CD4-positive, alpha-beta T cell (primary cell): Measurements from ENCODE around the gene CCDC102B. TPM values are rescaled to one million over a fixed set of nuclear protein-coding genes. Genes with fewer than 3 reads are reported as not detected.

Source experiments
- ATAC-seq: fragments of 200-7000 bp; cut with Tn5 transposase; one replicate; pipeline ENCODE4 v1.10.0; 2022; ENCODE audit warnings: mild to moderate bottlenecking; ENCODE audit not compliant: poor library complexity
- CTCF ChIA-PET: fragments of 350-600 bp; sonication (Branson Sonifier 250); formaldehyde crosslinking; loops from one replicate; lab custom pipeline; 2021; ENCODE audit warnings: antibody characterized with exemption, inconsistent platforms; lab: Charles Lee
- POLR2A ChIA-PET: fragments of 350-600 bp; sonication (Branson Sonifier 250); formaldehyde crosslinking; loops from one replicate; lab custom pipeline; 2021; ENCODE audit warnings: antibody characterized with exemption, inconsistent platforms; lab: Charles Lee
- DNase-seq, 14 experiments: peaks; one replicate each; pipeline ENCODE4 v3.0.0-alpha.2; 2013 to 2020; ENCODE audit warnings: mixed read lengths in 2 of 14
- H3K27ac ChIP-seq, 2 donors: one replicate each; pipeline versions ENCODE4 v1.5.1 to v1.7.0; 2013; ENCODE audit warnings: low read length in 2 of 2, low read depth in 1 of 2, mild to moderate bottlenecking in 1 of 2
- H3K27me3 ChIP-seq, 2 experiments: 1 replicate in 1 of 2; 2 replicates in 1 of 2; pipeline versions ENCODE4 v1.6.1 to v1.7.0; 2013; ENCODE audit warnings: low read length in 2 of 2, control low read depth in 1 of 2, mild to moderate bottlenecking in 1 of 2, moderate library complexity in 1 of 2; ENCODE audit not compliant: insufficient read depth in 2 of 2, control insufficient read depth in 1 of 2
- H3K36me3 ChIP-seq: one replicate; pipeline ENCODE4 v1.6.1; 2013; ENCODE audit warnings: low read length, control low read depth; ENCODE audit not compliant: insufficient read depth
- H3K4me1 ChIP-seq: one replicate; pipeline ENCODE4 v1.6.1; 2013; ENCODE audit warnings: low read length, control low read depth; ENCODE audit not compliant: insufficient read depth
- H3K4me3 ChIP-seq: one replicate; pipeline ENCODE4 v1.5.1; 2013; ENCODE audit warnings: mild to moderate bottlenecking, low read length, moderate library complexity
- H3K9me3 ChIP-seq, 2 experiments: 1 replicate in 1 of 2; 2 replicates in 1 of 2; pipeline versions ENCODE4 v1.6.1 to v1.7.0; 2013; ENCODE audit warnings: low read length in 2 of 2, mild to moderate bottlenecking in 2 of 2, control low read depth in 1 of 2, moderate library complexity in 1 of 2; ENCODE audit not compliant: control insufficient read depth in 1 of 2, insufficient read depth in 1 of 2
- H3K27ac Mint-ChIP-seq: one replicate; pipeline ENCODE4 v1.8.0; 2020; ENCODE audit warnings: mixed read lengths
- H3K27me3 Mint-ChIP-seq: one replicate; pipeline ENCODE4 v1.8.0; 2021; ENCODE audit warnings: mixed read lengths
- H3K36me3 Mint-ChIP-seq: one replicate; pipeline ENCODE4 v1.8.0; 2021; ENCODE audit warnings: low read depth, mixed read lengths
- H3K4me1 Mint-ChIP-seq: one replicate; pipeline ENCODE4 v1.8.0; 2021; ENCODE audit warnings: low read depth, mixed read lengths
- H3K4me3 Mint-ChIP-seq: one replicate; pipeline ENCODE4 v1.8.0; 2020; ENCODE audit warnings: mild to moderate bottlenecking, mixed read lengths
- H3K9me3 Mint-ChIP-seq: one replicate; pipeline ENCODE4 v1.8.0; 2020; ENCODE audit warnings: mixed read lengths
- CTCF ChIP-seq: fragments of 200-600 bp; IDR thresholded peaks from one replicate; pipeline ENCODE4 v1.8.0; 2022; ENCODE audit warnings: antibody characterized with exemption, mild to moderate bottlenecking
- intact Hi-C, 2 experiments: fragments of 100-400 bp; cut with DNase I in 1 of 2; cut with micrococcal nuclease in 1 of 2; formaldehyde crosslinking; loops; one replicate each; pipeline versions ENCODE4 v1.15.1 to v1.9.0; 2023 to 2025; cut with DNase I, micrococcal nuclease
- total RNA-seq, 174 experiments: library from RNA in 2 of 174; stranded (reverse) in 2 of 174; gene quantifications; one replicate each; pipeline ENCODE4 v1.2.3 and lab custom pipeline; 2021 to 2026

CCDC102B gene
- total RNA-seq, 2 experiments from 2014 or later, result 2.6 to 3.0 TPM

GRCh38 chr18:69085951-69086350 lies 288.1 kb downstream of the CCDC102B start:
- Histone ChIP-seq H3K27me3 (no peaks in the 10 kb centered on the region), H3K4me1 (no peaks in the 10 kb centered on the region), H3K36me3 (no peaks in the 10 kb centered on the region), H3K9me3 (no peaks in the 10 kb centered on the region), H3K27ac (no peak overlapping the region), H3K4me3 (no peak overlapping the region)
- no peak for TF ChIP-seq CTCF
- Mint-ChIP-seq H3K4me3 (no peak overlapping the region), H3K36me3 (no peaks in the 10 kb centered on the region), H3K27me3 (no peaks in the 10 kb centered on the region), H3K4me1 (no peaks in the 10 kb centered on the region), H3K9me3 (no peaks in the 10 kb centered on the region), H3K27ac (no peak overlapping the region)
- ATAC-seq (no peak), DNase-seq (no peak)
- ChIA-PET POLR2A (no interaction called here), CTCF (no interaction called here)
- intact Hi-C loops, result no loop called here

- POLR2A ChIA-PET, result no interaction called here
Observed at GRCh38 chr18:69088973-69089372, 291.1 kb downstream of the CCDC102B start.

GRCh38 chr18:69097349-69097748 lies 299.5 kb downstream of the CCDC102B start:
- no peaks in the 10 kb centered on the region for H3K36me3 ChIP-seq
- Mint-ChIP-seq H3K4me3 (no peak overlapping the region), H3K27ac (no peak overlapping the region), H3K36me3 (no peaks in the 10 kb centered on the region), H3K9me3 (no peaks in the 10 kb centered on the region), H3K27me3 (no peaks in the 10 kb centered on the region), H3K4me1 (no peaks in the 10 kb centered on the region)
- H3K27ac ChIP-seq, result no peak overlapping the region
- H3K4me3 ChIP-seq, result no peak overlapping the region
- H3K27me3 ChIP-seq, result no peaks in the 10 kb centered on the region
- TF ChIP-seq CTCF, result no peak
- DNase-seq (no peak), ATAC-seq (no peak)
- no peaks in the 10 kb centered on the region for H3K4me1 ChIP-seq
- no peaks in the 10 kb centered on the region for H3K9me3 ChIP-seq
- ChIA-PET CTCF (no interaction called here), POLR2A (no interaction called here)
- intact Hi-C loops, result no loop called here

More at GRCh38 chr18:69088973-69089372, 291.1 kb downstream of the CCDC102B start:
- Mint-ChIP-seq H3K36me3 (no peaks in the 10 kb centered on the region), H3K9me3 (no peaks in the 10 kb centered on the region), H3K4me1 (no peaks in the 10 kb centered on the region), H3K27me3 (no peaks in the 10 kb centered on the region), H3K4me3 (no peak overlapping the region), H3K27ac (no peak overlapping the region)
- Histone ChIP-seq H3K4me1 (no peaks in the 10 kb centered on the region), H3K27ac (no peak overlapping the region), H3K27me3 (no peaks in the 10 kb centered on the region), H3K4me3 (no peak overlapping the region), H3K9me3 (no peaks in the 10 kb centered on the region), H3K36me3 (no peaks in the 10 kb centered on the region)
- DNase-seq (no peak), ATAC-seq (no peak)
- no peak for TF ChIP-seq CTCF
- CTCF ChIA-PET, result no interaction called here
- intact Hi-C loops, result no loop called here
